GM10847 (cell line): Measurements from ENCODE around the gene GGN.

Experiments
- POLR2A ChIP-seq: IDR thresholded peaks from 2 replicates; pipeline ENCODE4 v1.6.1; 2011; ENCODE audit not compliant: insufficient read length; ENCODE audit errors: extremely low read depth

GGN gene

GRCh38 chr19:38360351-38360750 lies 27.5 kb downstream of the GGN start:
- TF ChIP-seq POLR2A: no peak

- no peak for TF ChIP-seq POLR2A
Measured at GRCh38 chr19:38359242-38360021, 28.4 kb downstream of the GGN start.

- no peak for TF ChIP-seq POLR2A
Measured at GRCh38 chr19:38358071-38358470, 29.8 kb downstream of the GGN start.

- no peak for TF ChIP-seq POLR2A
Measured at GRCh38 chr19:38355728-38356725, 31.8 kb downstream of the GGN start.

GRCh38 chr19:38352611-38353010 lies 35.2 kb downstream of the GGN start:
- no peak for TF ChIP-seq POLR2A

- TF ChIP-seq POLR2A: no peak
Measured at GRCh38 chr19:38351865-38352395, 35.9 kb downstream of the GGN start.

GRCh38 chr19:38350883-38351282 lies 37.0 kb downstream of the GGN start:
- no peak for TF ChIP-seq POLR2A

- no peak for TF ChIP-seq POLR2A
Measured at GRCh38 chr19:38346837-38347236, 41.0 kb downstream of the GGN start.

- no peak for TF ChIP-seq POLR2A
Measured at GRCh38 chr19:38340927-38341326, 46.9 kb downstream of the GGN start.

GRCh38 chr19:38337360-38337653 lies 50.5 kb downstream of the GGN start:
- TF ChIP-seq POLR2A: no peak

- peak; percentile 11 for TF ChIP-seq POLR2A
Measured at GRCh38 chr19:38336638-38337359, 51.0 kb downstream of the GGN start.

GRCh38 chr19:38335949-38336637 lies 51.7 kb downstream of the GGN start:
- TF ChIP-seq POLR2A: peak; percentile 30
